Left kidney (tissue), 2 donors: ENCODE results near the gene NR2C1. TPM values are rescaled to one million over a fixed set of nuclear protein-coding genes. Genes with fewer than 3 reads are reported as not detected.
"Not testable (repeated sequence)": the region's sequence is repeated elsewhere in the genome, so short reads cannot be mapped to it uniquely, and the experiment has no call there.

Source experiments
- DNase-seq: peaks from one replicate; pipeline ENCODE4 v3.0.0-alpha.2; 2013
- polyA plus RNA-seq: library from polyadenylated mRNA; unstranded; fragments of 120-200 nt; gene quantifications from one replicate; pipeline ENCODE4 v1.2.1, GENCODE V29; 2013; ENCODE audit not compliant: insufficient read length

NR2C1 gene
- polyA plus RNA-seq, 1 donor: 102 TPM

- peak; percentile 95 for DNase-seq
Observed at GRCh38 chr12:95003213-95003920, 70.1 kb downstream of the NR2C1 start, which contains the start of gene NDUFA12. Gene NDUFA12, minus strand, starts transcription at chr12:95003697. Its CDS starts 17 bp downstream, at chr12:95003680.

GRCh38 chr12:95002754-95003153, 70.7 kb downstream of the NR2C1 start:
- no peak for DNase-seq

DNA sequence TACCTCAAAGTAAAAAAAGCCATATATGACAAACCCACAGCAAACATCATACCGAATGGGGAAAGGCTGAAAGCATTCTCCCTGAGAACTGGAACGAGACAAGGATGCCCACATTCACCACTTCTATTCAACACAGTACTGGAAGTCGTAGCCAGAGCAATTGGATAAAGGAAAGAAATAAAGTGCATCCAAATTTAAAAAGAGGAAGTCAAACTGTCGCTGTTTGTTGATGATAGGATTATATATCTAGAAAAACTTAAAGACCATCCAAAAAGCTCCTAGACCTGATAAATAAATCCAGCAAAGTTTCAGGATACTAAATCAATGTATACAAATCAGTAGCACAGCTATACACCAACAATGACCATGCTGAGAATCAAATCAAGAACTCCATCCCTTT, 75.1 kb downstream of the NR2C1 start:
- DNase-seq: no peak

DNA sequence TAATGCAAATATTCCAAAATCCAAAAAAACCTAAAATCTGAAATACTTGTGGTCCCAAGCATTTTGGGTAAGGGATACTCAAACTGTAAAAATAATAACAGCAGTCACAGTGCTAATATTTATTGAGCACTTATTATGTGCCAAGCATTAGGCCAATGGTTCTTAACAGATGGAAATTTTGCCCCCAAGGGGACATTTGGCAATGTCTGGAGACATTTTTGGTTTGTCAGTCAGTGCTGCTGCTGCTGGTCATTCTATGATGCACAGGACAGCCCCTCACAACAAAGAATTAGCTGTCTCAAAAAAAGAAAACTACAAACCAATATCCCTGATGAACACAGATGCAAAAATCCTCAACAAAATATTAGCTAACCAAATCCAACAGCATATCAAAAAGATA, 75.7 kb downstream of the NR2C1 start:
- DNase-seq: no peak

DNA sequence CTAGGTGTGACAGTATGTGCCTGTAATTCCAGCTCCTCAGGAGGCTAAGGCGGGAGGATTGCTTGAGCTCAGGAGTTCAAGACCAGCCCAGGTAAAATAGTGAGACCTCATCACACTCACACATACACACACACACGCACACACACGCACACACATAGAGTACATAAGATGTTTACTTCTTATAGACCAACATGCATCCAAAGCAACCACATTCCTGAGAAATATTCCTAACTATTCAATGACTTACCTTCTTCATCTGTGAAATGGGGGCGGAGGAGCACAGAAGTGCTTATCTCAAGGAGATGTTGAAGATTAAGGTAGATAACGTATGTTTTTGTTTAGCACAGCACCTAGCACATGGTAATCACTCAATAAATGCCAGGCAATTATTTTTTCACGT, 76.4 kb downstream of the NR2C1 start:
- DNase-seq: no peak

- DNase-seq: no peak
Observed at GRCh38 chr12:94994312-94994711, 79.1 kb downstream of the NR2C1 start.

- DNase-seq: not testable (repeated sequence)
Observed at GRCh38 chr12:94993855-94994254, 79.6 kb downstream of the NR2C1 start.

DNA sequence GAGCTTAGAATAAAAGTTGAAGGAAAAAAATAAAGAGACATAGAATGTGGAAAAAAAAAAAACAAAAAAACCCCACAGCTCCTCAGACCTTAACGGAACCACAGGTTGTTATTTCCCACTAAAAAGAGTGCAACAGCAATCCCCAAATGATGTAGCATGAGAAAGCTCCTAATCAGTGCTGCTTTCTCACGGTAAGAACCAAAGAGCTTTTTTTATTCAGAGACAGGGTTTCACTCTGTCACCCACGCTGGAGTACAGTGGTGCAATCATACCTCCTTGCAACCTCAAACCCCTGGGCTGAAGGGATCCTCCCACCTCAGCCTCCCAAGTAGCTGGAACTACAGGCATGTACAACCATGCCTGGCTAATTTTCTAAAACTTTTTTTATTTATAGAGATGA, 83.2 kb downstream of the NR2C1 start:
- no peak for DNase-seq

DNA sequence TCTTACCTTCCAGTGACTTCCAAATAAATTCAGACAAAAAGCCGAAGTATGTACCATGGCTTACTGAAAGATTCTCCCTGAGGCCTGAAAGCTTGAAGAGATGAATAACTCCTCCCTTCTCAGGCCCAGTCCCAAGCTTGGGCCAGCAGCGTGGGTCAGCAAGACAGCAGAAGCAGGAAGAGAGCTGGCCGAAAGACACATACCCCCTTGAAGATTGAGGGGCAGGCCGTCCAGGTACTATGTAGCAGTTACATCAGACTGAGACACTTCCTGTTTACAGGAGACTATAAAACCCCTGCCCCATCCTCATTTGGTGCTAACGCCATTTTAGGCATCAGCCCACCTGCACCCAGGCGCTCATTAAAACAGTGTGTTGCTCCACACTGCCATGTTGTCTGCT, 84.9 kb downstream of the NR2C1 start:
- no peak for DNase-seq

- no peak for DNase-seq
Observed at GRCh38 chr12:94987801-94988200, 85.6 kb downstream of the NR2C1 start.

DNA sequence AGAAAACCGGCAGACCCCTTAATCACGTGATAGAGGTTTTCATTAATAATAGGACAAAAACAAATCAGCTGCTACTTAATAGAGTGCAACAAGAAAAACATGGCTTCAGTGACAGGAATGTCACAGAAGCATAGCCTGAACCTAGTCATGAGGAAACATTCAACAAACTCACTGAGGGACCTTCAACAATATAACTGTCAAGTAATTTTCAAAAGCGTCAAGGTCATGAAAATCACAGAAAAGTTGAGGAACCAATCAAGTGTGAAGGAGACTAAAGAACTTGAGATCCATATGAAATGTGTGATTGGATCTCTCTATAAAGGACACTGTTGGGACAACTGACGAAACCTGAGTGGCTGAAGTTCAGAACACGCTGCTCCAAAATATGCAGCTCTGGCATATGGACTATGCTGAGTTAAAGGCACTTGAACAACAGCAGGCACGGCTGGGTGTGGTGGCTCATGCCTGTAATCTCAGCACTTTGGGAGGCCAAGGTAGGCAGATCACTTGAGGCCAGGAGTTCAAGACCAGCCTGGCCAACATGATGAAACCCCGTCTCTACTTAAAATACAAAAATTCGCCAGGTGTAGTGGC, 86.2 kb downstream of the NR2C1 start:
- DNase-seq: no peak

GRCh38 chr12:94985099-94985498, 88.3 kb downstream of the NR2C1 start:
- DNase-seq: not testable (repeated sequence)

DNA sequence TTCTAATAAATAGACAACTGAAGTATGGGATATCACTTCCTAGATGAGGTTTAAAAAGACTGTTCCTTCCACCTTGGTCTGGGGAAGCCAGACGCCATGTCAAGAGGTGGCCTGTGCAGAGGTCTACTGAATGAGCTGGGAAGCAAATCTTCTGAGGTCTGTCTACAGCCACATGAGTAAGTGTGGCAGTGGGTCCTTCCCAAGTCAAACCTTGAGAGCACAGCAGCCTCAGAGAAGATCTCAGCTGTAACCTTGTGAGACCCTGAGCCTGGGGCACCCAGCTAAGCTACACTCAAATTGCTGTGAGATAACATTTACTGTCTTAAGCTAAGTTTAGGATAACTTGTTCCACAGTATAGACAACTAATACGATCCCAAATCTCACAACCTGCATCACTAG, 90.1 kb downstream of the NR2C1 start:
- DNase-seq: no peak

DNA sequence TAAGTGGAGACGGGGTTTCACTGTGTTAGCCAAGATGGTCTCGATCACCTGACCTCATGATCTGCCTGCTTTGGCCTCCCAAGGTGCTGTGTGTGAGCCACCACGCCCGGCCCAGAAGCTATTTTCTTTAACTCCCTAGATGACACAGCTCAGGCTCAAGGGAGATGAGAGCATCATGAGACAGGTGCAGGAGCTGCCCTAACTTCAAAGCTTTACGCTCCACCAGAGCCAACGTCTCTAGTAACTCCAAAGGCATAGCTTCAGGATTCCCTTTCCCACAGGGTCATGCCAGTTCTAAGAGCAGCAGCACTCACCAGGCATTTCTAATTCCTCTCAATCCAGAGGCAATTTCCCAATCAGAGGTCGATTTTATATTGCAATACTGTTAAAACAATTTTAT, 91.0 kb downstream of the NR2C1 start:
- DNase-seq: no peak

DNA sequence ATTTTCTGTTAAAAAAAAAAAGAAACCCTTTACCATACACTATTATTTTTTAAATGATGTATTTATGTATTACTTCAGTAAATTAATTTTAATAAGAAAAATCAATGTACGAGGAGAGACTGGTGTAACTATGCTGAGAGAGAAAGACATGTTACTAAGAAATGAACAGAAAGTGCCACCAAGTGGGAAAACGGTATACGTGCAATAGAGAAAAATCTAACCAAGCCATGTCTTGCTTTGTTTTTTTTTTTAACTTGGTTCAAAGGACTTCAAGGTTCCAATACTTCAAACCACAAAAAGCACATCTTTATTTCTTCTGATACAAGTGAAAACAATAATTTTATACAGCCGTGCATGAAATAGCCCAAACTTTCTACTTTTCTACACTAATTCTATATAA, 92.8 kb downstream of the NR2C1 start:
- DNase-seq: no peak

DNA sequence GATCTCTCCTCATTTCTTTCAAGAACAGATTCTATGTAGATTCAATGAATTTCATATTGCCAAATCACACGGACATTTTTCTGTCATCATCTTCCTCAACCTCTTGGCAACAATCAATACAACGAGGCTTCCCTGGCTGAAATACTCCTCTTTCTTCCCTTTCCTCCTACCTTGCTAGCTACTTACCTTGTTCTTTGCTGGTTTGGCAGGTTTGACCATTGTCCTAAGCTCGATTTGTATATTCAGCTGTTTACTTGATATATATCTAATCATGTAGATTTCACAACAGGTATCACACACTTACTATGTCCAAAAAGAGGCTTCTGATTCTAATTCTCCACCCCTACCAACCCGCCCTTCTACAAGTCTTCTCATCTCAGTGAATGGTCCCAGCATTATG, 93.5 kb downstream of the NR2C1 start:
- DNase-seq: no peak

DNA sequence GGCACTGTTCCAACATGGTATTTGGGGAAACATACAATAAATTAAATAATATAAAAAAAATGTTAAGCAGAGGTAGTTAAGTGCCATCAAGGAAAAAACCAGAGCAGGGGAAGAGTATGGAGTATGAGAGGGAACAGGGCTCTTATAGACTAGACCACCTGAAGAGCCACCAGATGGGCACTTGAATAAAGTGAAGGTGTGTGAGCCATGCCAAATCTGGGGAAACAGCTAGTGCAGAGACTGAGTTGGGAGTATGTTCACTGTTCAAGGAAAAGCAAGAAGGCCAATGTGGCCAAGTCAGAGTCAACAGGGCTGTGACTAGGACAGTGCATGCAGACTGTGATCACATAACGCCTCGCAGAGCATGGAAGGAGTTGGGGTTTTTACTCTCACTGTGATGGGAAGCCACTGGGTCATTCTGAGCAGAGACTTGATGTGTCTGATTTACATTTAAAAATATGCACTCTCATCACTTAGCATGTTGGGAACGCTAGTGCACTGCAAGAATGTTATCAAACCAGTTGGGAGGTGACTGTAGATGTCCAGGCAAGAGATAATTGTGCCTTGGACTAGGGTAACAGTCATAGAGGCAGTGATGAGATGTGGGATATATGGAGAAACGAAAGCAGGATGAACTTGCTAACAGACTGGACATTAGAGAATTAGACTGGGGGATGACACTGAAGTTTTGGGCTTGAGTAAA, 95.5 kb downstream of the NR2C1 start:
- no peak for DNase-seq

DNA sequence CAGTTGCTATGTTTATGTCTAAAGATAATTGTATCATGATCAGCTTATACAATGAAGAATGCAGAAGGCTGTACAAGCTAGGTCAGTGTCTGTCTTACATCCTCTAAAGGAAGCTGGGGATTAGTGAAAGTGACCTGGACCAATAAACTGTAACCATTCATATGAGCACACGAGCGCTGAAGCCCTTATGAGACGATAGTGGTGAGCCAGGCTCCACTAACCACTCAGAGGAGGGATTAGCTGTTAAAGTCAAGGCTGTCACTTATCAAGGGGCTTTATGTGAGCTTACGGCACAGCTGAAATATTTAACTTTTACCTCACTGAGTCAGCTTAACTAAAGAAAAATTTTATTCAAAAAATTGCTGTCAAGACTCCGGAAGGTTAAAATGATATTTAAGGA, 100.2 kb downstream of the NR2C1 start:
- no peak for DNase-seq

GRCh38 chr12:94972795-94973194, 100.6 kb downstream of the NR2C1 start:
- no peak for DNase-seq

DNA sequence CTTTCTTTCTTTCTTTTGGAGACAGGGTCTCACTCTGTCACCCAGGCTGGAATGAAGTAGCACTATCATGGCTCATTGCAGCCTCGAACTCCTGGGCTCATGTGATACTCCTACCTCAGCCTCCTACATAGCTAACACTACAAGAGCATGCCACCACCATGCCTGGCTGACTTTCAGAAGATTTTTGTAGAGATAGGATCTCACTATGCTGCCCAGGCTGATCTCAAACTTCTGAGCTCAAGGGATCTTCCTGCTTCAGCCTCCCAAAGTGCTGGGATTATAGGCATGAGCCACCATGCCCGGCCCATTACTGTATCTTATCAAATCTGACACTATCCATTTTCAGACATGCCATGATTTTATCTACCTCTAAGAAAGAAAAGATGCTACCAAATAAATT, 101.5 kb downstream of the NR2C1 start:
- DNase-seq: no peak

DNA sequence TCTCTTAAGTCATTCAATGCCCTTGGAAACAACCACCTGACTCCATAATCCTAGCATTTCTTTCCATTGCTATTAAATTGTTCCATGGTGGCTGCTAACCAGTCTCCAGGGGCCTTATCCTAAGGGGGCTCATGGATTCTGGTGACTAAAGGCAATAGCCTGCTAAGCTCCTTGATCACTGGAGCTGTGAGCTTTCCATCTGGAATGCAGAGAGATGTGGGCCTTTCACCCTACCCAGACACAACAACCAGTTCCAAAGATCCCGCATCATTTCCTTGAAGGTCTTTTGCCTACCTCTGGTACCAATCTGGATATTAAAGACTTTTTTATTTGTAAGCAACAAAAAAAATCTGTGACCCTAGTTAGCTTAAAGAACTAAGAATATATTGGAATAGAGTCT, 102.9 kb downstream of the NR2C1 start:
- DNase-seq: no peak
